Esophagus muscularis mucosa (tissue), 4 donors: ENCODE data around the gene ACACA. TPM values are rescaled to one million over a fixed set of nuclear protein-coding genes. Genes with fewer than 3 reads are reported as not detected.

Experiments used
- DNase-seq: peaks from one replicate; pipeline ENCODE4 v3.0.0-alpha.2; 2017; ENCODE audit errors: extremely low spot score
- H3K27ac ChIP-seq, 4 donors: fragments of 200-600 bp; sonication (generic); replicated peaks in 1 of 4; 1 replicate in 3 of 4; 2 replicates in 1 of 4; pipeline ENCODE4 v1.5.1; 2016 to 2019; ENCODE audit warnings: mild to moderate bottlenecking in 1 of 4
- H3K27me3 ChIP-seq, 4 donors: fragments of 200-600 bp; sonication (generic); one replicate each; pipeline versions ENCODE4 v1.5.1 to v1.6.0; 2016 to 2019
- H3K36me3 ChIP-seq, 4 donors: fragments of 200-600 bp; sonication (generic); one replicate each; pipeline ENCODE4 v1.5.1; 2016 to 2019
- H3K4me1 ChIP-seq, 4 donors: fragments of 200-600 bp; sonication (generic); one replicate each; pipeline ENCODE4 v1.5.1; 2016 to 2019
- H3K4me3 ChIP-seq, 4 donors: fragments of 200-600 bp; sonication (generic); 1 replicate in 2 of 4; 2 replicates in 2 of 4; pipeline ENCODE4 v1.5.1; 2016 to 2019; ENCODE audit warnings: mild to moderate bottlenecking in 4 of 4, moderate library complexity in 1 of 4
- H3K9me3 ChIP-seq, 4 donors: fragments of 200-600 bp; sonication (generic); 1 replicate in 3 of 4; 2 replicates in 1 of 4; pipeline ENCODE4 v1.5.1; 2016 to 2019
- CTCF ChIP-seq, 3 experiments: fragments of 200-600 bp in 2 of 3; fragments of 450-650 bp in 1 of 3; sonication (generic) in 2 of 3; IDR thresholded peaks; one replicate each; pipeline ENCODE4 v1.5.1; 2017 to 2019; ENCODE audit warnings: antibody characterized with exemption in 3 of 3, mild to moderate bottlenecking in 2 of 3, moderate library complexity in 1 of 3
- EP300 ChIP-seq: sonication (generic); formaldehyde crosslinking; IDR thresholded peaks from one replicate; pipeline ENCODE4 v1.6.1; 2017; ENCODE audit warnings: antibody characterized with exemption
- POLR2A ChIP-seq: fragments of 450-650 bp; IDR thresholded peaks from one replicate; pipeline ENCODE4 v1.6.1; 2017; ENCODE audit warnings: antibody characterized with exemption, moderate library complexity, mild to moderate bottlenecking, low read depth
- POLR2AphosphoS5 ChIP-seq, 2 donors: sonication (generic); formaldehyde crosslinking; IDR thresholded peaks; one replicate each; pipeline ENCODE4 v1.6.1; 2017; ENCODE audit warnings: antibody characterized with exemption in 2 of 2
- WGBS: methylation state at CpG from one replicate; pipeline ENCODE4 v1.1.5; 2018; 5-methylcytosine and 5-hydroxymethylcytosine counted together
- intact Hi-C: fragments of 100-400 bp; cut with DNase I; formaldehyde crosslinking; loops from one replicate; pipeline ENCODE4 v1.15.1; 2023
- total RNA-seq, 4 donors: library from RNA; depleted of rRNA; stranded (reverse); fragments of >200 nt; gene quantifications; one replicate each; pipeline versions ENCODE4 v1.1.0 to v1.2.1, GENCODE V29; 2016

Gene ACACA
- total RNA-seq, 4 donors from 2014 or later: 34.0 to 58.0 (median 50.5) TPM

GRCh38 chr17:37067555-37068111 is 339.0 kb downstream of the ACACA start:
- no peak for DNase-seq
- Histone ChIP-seq H3K36me3 (no peaks in the 10 kb centered on the region), H3K9me3 (peaks cover 0 to 5% (median 0%) of the 10 kb centered on the region in 4 donors), H3K27ac (no peak overlapping the region), H3K4me3 (no peak overlapping the region), H3K27me3 (peaks cover 0 to 58% (median 3%) of the 10 kb centered on the region in 4 donors), H3K4me1 (no peaks in the 10 kb centered on the region)
- 73% methylated on average over 12 of the region's 13 CpGs for WGBS
- no peak for TF ChIP-seq CTCF (IDR thresholded peaks at IDR 0.05)
- no peak for TF ChIP-seq POLR2A
- no peak for TF ChIP-seq EP300
- TF ChIP-seq POLR2AphosphoS5 (IDR thresholded peaks at IDR 0.05): no peak
- intact Hi-C loops: no loop called here

GRCh38 chr17:37066322-37067255 is 340.0 kb downstream of the ACACA start:
- Histone ChIP-seq H3K27me3 (peaks cover 0 to 52% (median 3%) of the 10 kb centered on the region in 4 donors), H3K9me3 (peaks cover 0 to 5% (median 0%) of the 10 kb centered on the region in 4 donors), H3K4me3 (no peak overlapping the region), H3K27ac (no peak overlapping the region), H3K36me3 (no peaks in the 10 kb centered on the region), H3K4me1 (no peaks in the 10 kb centered on the region)
- intact Hi-C loops: no loop called here
- TF ChIP-seq POLR2AphosphoS5 (IDR thresholded peaks at IDR 0.05): no peak
- no peak for DNase-seq
- 69% methylated on average over 15 of the region's 25 CpGs for WGBS

DNA sequence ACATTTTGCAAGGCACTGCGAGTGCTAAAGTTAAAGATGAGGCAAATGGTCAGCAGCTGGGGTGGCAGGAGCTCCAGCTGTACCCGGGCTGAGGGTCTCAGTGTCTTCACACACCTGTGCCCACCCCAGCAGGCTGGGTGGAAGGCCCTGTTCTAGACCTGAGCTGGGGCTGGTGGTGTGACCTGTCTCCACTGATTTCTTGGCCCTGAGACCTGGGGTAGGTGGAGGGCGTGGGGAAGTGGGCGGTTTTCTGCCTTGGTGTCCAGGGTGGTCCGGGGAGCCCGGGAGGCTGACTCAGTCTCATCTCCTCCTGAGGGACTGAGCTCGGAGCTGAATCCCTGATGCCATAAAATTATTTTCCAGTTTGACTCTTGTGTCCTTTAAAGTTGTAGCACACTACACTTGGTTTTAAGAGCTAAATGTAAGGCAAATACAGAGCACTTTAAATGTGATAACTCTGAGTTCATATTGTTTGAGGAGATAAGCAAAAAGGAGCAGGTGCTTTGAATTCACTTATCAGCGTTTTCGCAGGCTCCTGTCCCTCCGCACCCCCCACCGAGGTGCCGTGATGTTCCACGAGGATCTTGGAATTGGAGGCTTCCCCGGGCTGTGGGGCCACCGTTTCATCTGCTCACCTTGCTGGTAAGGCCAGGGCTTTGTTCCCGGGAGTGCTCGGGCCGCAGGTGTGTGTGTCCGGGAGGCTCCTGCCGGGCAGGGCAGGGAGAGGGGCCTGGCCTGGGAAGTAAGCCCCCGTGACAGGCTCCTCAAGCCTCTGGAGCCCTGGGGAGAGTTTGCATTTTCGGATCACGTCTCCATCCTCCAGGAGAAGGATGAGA is 340.9 kb downstream of the ACACA start:
- Histone ChIP-seq H3K27ac (no peak overlapping the region), H3K9me3 (peaks cover 0 to 5% (median 0%) of the 10 kb centered on the region in 4 donors), H3K27me3 (peaks cover 0 to 52% (median 3%) of the 10 kb centered on the region in 4 donors), H3K4me1 (peaks cover 0 to 1% (median 0%) of the 10 kb centered on the region in 4 donors), H3K36me3 (no peaks in the 10 kb centered on the region), H3K4me3 (no peak overlapping the region)
- 72% methylated on average over 15 of the region's 23 CpGs for WGBS
- TF ChIP-seq EP300: no peak
- intact Hi-C loops: no loop called here
- DNase-seq: no peak

DNA sequence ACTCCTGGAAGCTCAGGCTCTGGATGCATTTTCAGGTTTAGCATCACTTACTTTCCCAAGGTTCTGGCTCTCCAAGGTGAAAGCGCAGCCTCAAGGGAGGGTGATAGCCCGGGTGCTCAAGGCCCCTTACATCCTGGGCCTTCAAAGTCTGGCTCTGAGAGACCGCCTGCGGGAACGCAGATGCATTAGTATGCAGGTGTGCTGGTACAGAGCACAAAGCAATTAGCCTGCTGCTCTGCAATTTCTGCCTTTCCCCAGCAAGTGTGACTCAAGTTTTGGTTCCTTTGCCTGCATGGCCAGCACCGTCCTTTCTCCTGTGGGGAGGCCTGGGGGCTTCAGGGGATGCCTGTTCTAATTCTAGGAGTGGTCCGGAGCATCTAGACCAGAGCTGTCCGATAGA is 341.7 kb downstream of the ACACA start:
- peaks cover 0 to 52% (median 3%) of the 10 kb centered on the region in 4 donors for H3K27me3 ChIP-seq
- WGBS: 86% methylated on average over 8 of the region's 8 CpGs
- no peak overlapping the region for H3K27ac ChIP-seq
- DNase-seq: no peak
- H3K4me1 ChIP-seq: peaks cover 0 to 9% (median 2%) of the 10 kb centered on the region in 4 donors
- no peak overlapping the region for H3K4me3 ChIP-seq
- H3K36me3 ChIP-seq: no peaks in the 10 kb centered on the region
- intact Hi-C loops: no loop called here
- TF ChIP-seq POLR2A (no peak), EP300 (no peak), CTCF (IDR thresholded peaks at IDR 0.05) (no peak), POLR2AphosphoS5 (IDR thresholded peaks at IDR 0.05) (no peak)
- peaks cover 0 to 5% (median 0%) of the 10 kb centered on the region in 4 donors for H3K9me3 ChIP-seq

DNA sequence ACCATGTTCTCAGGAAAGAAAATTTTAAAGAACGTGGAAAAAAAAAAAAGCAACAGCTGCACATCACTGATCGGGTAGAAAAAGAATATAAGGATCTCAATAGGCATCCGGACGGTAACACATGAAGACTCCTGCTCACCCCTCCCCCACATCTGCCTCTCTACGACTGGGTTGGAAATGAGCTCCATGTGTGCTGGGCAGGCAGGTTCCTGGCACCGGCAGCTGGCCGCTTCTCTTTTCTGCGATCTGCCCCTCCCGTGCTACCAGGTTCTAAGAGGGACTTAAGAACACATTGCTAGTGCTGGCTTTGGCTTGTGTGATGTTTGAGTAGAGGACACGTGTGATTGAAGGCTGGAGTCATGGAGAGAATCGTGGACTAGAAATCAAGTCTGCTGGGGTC is 342.4 kb downstream of the ACACA start:
- peaks cover 0 to 9% (median 3%) of the 10 kb centered on the region in 4 donors for H3K4me1 ChIP-seq
- no peak for TF ChIP-seq CTCF (IDR thresholded peaks at IDR 0.05)
- no peak for TF ChIP-seq EP300
- TF ChIP-seq POLR2A: no peak
- no peak for TF ChIP-seq POLR2AphosphoS5 (IDR thresholded peaks at IDR 0.05)
- intact Hi-C loops: no loop called here
- H3K27ac ChIP-seq: no peak overlapping the region
- no peaks in the 10 kb centered on the region for H3K36me3 ChIP-seq
- peaks cover 0 to 52% (median 3%) of the 10 kb centered on the region in 4 donors for H3K27me3 ChIP-seq
- no peak for DNase-seq
- H3K9me3 ChIP-seq: peaks cover 0 to 3% (median 0%) of the 10 kb centered on the region in 4 donors
- no peak overlapping the region for H3K4me3 ChIP-seq
- 64% methylated on average over 11 of the region's 11 CpGs for WGBS
